DND-41 (cell line): ENCODE data around the gene SKAP1.

Experiments
- EZH2 ChIP-seq: IDR thresholded peaks from 3 replicates; pipeline ENCODE4 v1.6.1; 2012; ENCODE audit warnings: borderline replicate concordance, low read depth, mild to moderate bottlenecking, moderate library complexity, low read length, inconsistent platforms; ENCODE audit not compliant: severe bottlenecking
- TF ChIP-seq, protein P1 (sequence below): IDR thresholded peaks from 2 replicates; pipeline ENCODE4 v1.5.1; 2012; ENCODE audit warnings: borderline replicate concordance, low read length, moderate library complexity, mild to moderate bottlenecking; ENCODE audit not compliant: poor library complexity, severe bottlenecking; ENCODE audit errors: extremely low read depth

DNA sequence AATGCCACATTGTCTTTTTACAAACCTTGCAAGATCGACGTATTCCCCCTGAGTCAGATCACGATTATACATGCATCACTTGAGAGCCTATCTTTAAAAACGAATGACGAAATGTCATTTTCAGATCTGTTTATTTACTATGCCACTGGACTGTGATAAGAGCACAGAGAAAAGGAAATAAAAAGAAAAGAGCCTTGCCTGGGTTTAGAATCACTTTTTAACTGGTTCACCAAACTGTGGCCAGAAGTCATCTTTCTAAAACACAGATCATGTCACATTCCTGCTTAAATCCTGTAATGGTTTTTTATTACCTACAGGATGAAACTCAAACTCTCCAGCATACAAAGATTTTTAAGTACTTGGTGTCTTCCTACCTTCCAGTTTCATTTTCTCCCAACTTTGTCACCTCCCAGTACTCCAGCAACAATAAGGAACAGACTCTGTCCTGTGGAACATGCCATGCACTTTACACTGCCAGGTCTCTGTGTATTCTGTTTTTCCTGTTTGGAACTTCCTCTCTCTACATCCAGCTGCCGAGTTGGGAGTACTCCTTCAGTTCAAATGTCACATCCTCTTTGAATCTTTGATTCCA lies 231.0 kb downstream of the SKAP1 start:
- TF ChIP-seq, protein P1, sequence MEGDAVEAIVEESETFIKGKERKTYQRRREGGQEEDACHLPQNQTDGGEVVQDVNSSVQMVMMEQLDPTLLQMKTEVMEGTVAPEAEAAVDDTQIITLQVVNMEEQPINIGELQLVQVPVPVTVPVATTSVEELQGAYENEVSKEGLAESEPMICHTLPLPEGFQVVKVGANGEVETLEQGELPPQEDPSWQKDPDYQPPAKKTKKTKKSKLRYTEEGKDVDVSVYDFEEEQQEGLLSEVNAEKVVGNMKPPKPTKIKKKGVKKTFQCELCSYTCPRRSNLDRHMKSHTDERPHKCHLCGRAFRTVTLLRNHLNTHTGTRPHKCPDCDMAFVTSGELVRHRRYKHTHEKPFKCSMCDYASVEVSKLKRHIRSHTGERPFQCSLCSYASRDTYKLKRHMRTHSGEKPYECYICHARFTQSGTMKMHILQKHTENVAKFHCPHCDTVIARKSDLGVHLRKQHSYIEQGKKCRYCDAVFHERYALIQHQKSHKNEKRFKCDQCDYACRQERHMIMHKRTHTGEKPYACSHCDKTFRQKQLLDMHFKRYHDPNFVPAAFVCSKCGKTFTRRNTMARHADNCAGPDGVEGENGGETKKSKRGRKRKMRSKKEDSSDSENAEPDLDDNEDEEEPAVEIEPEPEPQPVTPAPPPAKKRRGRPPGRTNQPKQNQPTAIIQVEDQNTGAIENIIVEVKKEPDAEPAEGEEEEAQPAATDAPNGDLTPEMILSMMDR = no peak
- no peak for TF ChIP-seq EZH2
